Loucy (cell line): ENCODE measurements around the gene SUCLG2.

Source experiments
- CTCF ChIP-seq: fragments of 200-600 bp; sonication (generic); conservative IDR thresholded peaks from 2 replicates; pipeline ENCODE4 v1.5.1; 2014; ENCODE audit warnings: mild to moderate bottlenecking, antibody characterized with exemption, low read length
- EZH2phosphoT487 ChIP-seq: fragments of 200-600 bp; IDR thresholded peaks from 2 replicates; pipeline ENCODE4 v1.6.1; 2018; ENCODE audit warnings: antibody characterized with exemption, mild to moderate bottlenecking, moderate library complexity, borderline replicate concordance

GRCh38 chr3:67418426-67419217 is 235.8 kb downstream of the SUCLG2 start:
- no peak for TF ChIP-seq CTCF
- TF ChIP-seq EZH2phosphoT487 = no peak
